ENCODE data around the gene APBA3.
A peak's percentile ranks its signal among the peaks of the same experiment; 100 is the strongest.

Gene APBA3

DNA sequence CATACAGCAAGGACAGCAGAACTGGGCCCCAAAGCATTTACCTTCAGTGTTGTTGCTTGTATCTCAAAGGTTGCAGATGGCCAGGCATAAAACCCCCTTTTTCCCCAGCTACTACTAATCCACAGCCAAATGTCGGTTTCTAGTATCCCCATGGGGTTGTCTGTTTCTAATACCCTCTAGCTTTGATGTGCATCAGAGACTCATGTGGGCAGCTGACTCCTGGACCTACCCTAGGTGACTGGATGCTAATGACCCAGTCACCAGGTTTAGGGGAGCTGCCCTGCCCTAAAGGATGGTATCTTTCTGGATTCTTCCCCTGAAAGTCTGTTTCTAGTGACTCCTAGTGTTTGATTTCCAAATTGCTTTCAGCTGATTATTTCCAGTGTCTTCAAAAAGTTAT is 29.4 kb downstream of the APBA3 start:
- DNase-seq (ENCODE audit: insufficient read length, low spot score), result no peak
- FAIRE-seq, result no peak
- TF ChIP-seq, protein P1, sequence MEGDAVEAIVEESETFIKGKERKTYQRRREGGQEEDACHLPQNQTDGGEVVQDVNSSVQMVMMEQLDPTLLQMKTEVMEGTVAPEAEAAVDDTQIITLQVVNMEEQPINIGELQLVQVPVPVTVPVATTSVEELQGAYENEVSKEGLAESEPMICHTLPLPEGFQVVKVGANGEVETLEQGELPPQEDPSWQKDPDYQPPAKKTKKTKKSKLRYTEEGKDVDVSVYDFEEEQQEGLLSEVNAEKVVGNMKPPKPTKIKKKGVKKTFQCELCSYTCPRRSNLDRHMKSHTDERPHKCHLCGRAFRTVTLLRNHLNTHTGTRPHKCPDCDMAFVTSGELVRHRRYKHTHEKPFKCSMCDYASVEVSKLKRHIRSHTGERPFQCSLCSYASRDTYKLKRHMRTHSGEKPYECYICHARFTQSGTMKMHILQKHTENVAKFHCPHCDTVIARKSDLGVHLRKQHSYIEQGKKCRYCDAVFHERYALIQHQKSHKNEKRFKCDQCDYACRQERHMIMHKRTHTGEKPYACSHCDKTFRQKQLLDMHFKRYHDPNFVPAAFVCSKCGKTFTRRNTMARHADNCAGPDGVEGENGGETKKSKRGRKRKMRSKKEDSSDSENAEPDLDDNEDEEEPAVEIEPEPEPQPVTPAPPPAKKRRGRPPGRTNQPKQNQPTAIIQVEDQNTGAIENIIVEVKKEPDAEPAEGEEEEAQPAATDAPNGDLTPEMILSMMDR (IDR thresholded peaks at IDR 0.05; ENCODE audit: insufficient read depth, missing control alignments), result no peak

DNA sequence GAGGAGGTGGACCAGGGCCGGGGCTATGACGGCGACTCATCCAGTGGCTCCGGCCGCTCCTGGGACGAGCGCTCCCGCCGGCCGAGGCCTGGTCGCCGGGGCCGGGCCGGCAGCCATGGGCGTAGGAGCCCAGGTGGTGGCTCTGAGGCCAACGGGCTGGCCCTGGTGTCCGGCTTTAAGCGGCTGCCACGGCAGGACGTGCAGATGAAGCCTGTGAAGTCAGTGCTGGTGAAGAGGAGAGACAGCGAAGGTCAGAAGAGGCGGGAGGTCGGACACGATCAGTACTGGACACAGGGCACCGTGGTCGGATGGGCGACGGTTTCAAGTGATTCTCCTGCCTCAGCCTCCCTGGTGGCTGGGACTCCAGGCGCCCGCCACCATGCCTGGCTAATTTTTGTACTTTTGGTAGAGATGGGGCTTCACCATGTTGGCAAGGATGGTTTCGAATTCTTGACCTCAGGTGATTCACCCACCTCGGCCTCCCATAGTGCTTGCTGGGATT is 31.0 kb downstream of the APBA3 start:
- DNase-seq (ENCODE audit: insufficient read length, low spot score), result no peak
- FAIRE-seq, result no peak
- TF ChIP-seq, protein P1 (IDR thresholded peaks at IDR 0.05; ENCODE audit: insufficient read depth, missing control alignments), result no peak

DNA sequence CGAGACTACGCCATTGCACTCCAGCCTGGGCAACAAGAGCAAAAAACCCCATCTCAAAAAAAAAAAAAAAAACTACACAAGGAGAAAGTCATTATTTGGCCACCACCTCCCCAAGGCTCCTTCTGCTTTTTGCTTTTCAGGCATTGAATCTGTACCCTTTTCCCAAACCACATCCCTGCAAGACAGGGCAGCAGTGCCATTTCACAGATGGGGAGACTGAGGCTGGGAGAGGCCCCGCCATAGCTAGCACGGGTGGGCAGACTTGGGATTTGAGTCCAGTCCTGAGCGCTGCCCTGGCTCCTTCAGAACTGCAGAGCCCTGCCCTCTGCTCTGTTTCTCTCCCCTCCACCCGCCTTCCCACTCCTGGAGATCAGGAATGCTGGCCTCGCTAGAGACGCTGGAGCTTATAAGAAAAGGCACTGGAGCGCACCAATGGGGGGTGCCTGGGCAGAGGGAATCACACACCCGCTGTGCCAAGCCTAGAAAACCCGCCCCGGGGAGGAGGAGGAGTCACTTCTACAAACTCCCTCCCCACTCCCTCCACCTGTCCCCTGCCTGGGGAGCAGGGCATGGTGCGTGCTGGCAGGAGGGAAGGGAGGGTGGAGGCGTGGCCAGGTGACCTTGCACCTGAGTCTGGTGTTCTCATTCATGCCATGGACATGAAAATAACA is 35.7 kb downstream of the APBA3 start:
- no peak for FAIRE-seq
- DNase-seq (ENCODE audit: insufficient read length, low spot score), result no peak
- TF ChIP-seq, protein P1 (IDR thresholded peaks at IDR 0.05; ENCODE audit: insufficient read depth, missing control alignments), result no peak

DNA sequence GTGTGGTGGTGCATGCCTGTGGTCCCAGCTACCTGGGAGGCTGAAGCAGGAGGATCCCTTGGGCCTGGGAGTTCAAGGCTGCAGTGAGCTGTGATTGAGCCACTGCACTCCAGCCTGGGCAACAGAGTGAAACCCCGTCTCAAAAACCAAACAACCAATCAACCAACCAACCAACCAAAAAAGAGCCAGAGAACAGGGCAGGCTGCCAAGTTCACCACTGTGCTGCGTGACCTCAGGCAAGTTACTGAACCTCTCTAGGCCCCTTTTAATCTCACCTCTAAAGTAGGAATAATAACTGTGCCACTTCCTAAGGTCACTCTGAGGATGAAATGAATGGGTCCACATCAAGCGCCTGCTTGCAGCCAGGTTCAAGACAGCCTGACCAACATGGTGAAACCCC is 36.4 kb downstream of the APBA3 start:
- no peak for DNase-seq (ENCODE audit: insufficient read length, low spot score)
- no peak for FAIRE-seq
- TF ChIP-seq, protein P1 (IDR thresholded peaks at IDR 0.05; ENCODE audit: insufficient read depth, missing control alignments), result no peak

DNA sequence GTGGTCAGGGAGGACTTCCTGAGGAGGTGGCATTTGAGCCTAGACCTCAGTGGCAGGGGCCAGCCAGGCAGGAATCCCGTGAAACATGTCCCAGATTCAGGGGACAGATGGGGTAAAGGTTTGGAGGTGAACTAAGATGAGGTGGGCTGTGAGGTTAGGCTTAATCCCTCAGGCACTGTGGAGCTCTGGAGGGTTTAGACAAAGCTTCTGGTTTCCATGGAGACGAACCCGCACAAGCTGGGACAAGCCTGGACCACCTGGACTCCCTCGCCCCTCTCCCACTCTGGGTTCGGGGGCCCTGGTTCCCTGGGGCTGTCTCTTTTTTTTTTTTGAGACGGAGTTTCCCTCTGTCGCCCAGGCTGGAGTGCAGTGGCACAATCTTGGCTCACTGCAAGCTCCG is 37.6 kb downstream of the APBA3 start:
- TF ChIP-seq, protein P1 (IDR thresholded peaks at IDR 0.05; ENCODE audit: insufficient read depth, missing control alignments), result no peak
- FAIRE-seq (peak; percentile 61), DNase-seq (ENCODE audit: insufficient read length, low spot score) (peak; percentile 84)

DNA sequence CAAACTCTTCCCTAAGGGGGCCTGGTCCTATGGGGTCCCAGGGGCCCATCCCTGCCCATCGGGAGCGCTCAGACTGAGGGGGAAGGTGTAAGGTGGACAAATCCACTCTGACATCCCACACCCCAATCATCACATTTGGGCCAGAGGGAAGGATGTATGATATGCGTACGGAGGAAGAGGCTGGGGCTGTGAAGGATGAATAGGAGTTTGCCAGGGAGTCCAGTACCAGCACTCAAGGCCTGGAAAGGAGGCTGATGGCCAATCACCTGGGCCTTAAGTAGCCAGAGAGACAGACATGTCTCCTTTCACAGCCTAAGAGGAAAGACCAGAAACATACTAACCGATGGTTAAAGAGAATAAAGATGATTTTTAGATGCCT is 38.4 kb downstream of the APBA3 start:
- TF ChIP-seq, protein P1 (IDR thresholded peaks at IDR 0.05; ENCODE audit: insufficient read depth, missing control alignments), result no peak
- no peak for FAIRE-seq
- no peak for DNase-seq (ENCODE audit: insufficient read length, low spot score)

DNA sequence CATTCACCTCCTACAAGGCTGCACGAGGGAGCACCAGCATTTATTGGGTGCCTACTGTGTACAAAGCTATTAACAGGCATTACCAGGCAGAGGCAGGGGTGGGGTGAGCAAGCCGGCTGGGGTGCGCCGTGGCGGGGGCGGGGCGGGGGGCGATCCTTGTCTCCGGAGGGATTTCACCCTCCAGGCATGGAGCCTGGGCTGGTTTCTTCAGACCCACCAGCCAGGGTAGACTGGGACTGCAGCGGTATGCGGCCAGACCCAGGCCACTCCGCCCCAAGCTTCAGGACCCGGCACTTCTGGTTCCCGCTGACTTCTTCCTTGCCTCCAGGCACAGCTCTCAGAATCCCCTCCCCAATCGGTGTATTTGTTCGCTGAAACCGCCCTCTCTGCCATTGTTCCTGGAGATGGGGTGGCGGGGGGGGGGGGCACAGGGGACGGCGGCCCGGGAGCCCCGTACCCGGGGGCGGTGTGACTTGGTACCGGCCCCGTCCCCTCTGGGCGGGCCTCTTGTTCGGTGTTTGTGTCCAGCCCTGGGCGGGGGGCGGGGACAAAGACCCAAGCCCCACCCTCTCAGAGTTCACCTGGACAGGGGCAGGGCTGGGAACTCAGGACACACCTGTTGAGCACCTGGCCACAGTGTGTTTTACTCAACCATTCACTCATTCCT is 38.9 kb downstream of the APBA3 start:
- DNase-seq (ENCODE audit: insufficient read length, low spot score) (no peak), FAIRE-seq (no peak)
- TF ChIP-seq, protein P1 (IDR thresholded peaks at IDR 0.05; ENCODE audit: insufficient read depth, missing control alignments), result no peak
